HepG2 (cell line): ENCODE results near the gene C1orf198. TPM values are rescaled to one million over a fixed set of nuclear protein-coding genes. Genes with fewer than 3 reads are reported as not detected.

Source experiments
- ATAC-seq: fragments of 200-7000 bp; cut with Tn5 transposase; 3 replicates; pipeline ENCODE4 v1.9.1; 2020; ENCODE audit warnings: mild to moderate bottlenecking, moderate library complexity
- BruUV-seq: library from RNA; stranded (reverse); fragments of 400-500 nt; replicated peaks from 2 replicates; lab custom pipeline; 2021; lab: Mats Ljungman, UMichigan
- CTCF ChIA-PET: fragments of 300-600 bp; formaldehyde crosslinking; extraction: SDS; loops from one replicate; lab custom pipeline; 2021; ENCODE audit warnings: low total read pairs, inconsistent platforms, low intra/inter-chr PET ratio; lab: Yijun Ruan, JAX
- POLR2A ChIA-PET: fragments of 350-600 bp; sonication (Branson Sonifier 250); formaldehyde crosslinking; loops from one replicate; lab custom pipeline; 2020; ENCODE audit warnings: antibody characterized with exemption, inconsistent platforms; lab: Yijun Ruan, JAX
- DNase-seq: peaks from one replicate; pipeline ENCODE4 v3.0.0-alpha.2; 2015; ENCODE audit warnings: low spot score
- FAIRE-seq: peaks from 3 replicates; lab custom pipeline; 2011; peaks lifted over from hg19 to GRCh38; lab: Jason Lieb, UNC
- H2AFZ ChIP-seq: one replicate; pipeline ENCODE4 v1.6.1; 2011; ENCODE audit warnings: low read length, inconsistent platforms
- H3K27ac ChIP-seq: fragments of 300-600 bp; 3 replicates; pipeline ENCODE4 v1.8.0; 2011; ENCODE audit warnings: mixed run types, mild to moderate bottlenecking, mixed read lengths, low read length, inconsistent platforms; ENCODE audit not compliant: insufficient read depth; ENCODE audit errors: extremely low read length
- H3K27me3 ChIP-seq, 2 experiments: fragments of 200-600 bp in 1 of 2; 2 replicates in 1 of 2; 3 replicates in 1 of 2; pipeline versions ENCODE4 v1.6.0 to v1.8.0; 2011; ENCODE audit warnings: low read length in 2 of 2, mild to moderate bottlenecking in 2 of 2, moderate library complexity in 2 of 2, inconsistent platforms in 1 of 2; ENCODE audit not compliant: insufficient read depth in 2 of 2, control insufficient read depth in 1 of 2
- H3K36me3 ChIP-seq, 2 experiments: fragments of 200-600 bp in 1 of 2; replicated peaks in 1 of 2; 2 replicates in 1 of 2; 3 replicates in 1 of 2; pipeline versions ENCODE4 v1.5.1 to v1.8.0; 2011; ENCODE audit warnings: low read length in 2 of 2, inconsistent platforms in 1 of 2; ENCODE audit not compliant: insufficient read depth in 2 of 2, control insufficient read depth in 1 of 2
- H3K4me1 ChIP-seq: 2 replicates; pipeline ENCODE4 v1.5.1; 2012; ENCODE audit warnings: low read length, inconsistent platforms; ENCODE audit not compliant: insufficient read depth
- H3K4me2 ChIP-seq: 2 replicates; pipeline ENCODE4 v1.6.0; 2011; ENCODE audit warnings: low read depth, low read length, inconsistent platforms
- H3K4me3 ChIP-seq, 3 experiments: fragments of 200-600 bp in 1 of 3; sonication (generic), shearing (Covaris generic) in 1 of 3; replicated peaks in 1 of 3; 2 replicates each; pipeline ENCODE4 v1.5.1; 2011 to 2016; ENCODE audit warnings: low read length in 3 of 3, inconsistent platforms in 2 of 3, low read depth in 2 of 3, mild to moderate bottlenecking in 2 of 3, control low read depth in 1 of 3, mixed read lengths in 1 of 3; ENCODE audit not compliant: insufficient read depth in 1 of 3
- H3K79me2 ChIP-seq: one replicate; pipeline ENCODE4 v1.6.1; 2011; ENCODE audit warnings: low read length, inconsistent platforms; ENCODE audit not compliant: insufficient read depth
- H3K9ac ChIP-seq: 2 replicates; pipeline ENCODE4 v1.6.0; 2011; ENCODE audit warnings: mild to moderate bottlenecking, low read depth, low read length, inconsistent platforms; ENCODE audit not compliant: insufficient read depth
- H3K9me3 ChIP-seq: 2 replicates; pipeline ENCODE4 v1.5.1; 2012; ENCODE audit warnings: mild to moderate bottlenecking, low read length
- H4K20me1 ChIP-seq: 2 replicates; pipeline ENCODE4 v1.6.0; 2011; ENCODE audit warnings: inconsistent platforms, mild to moderate bottlenecking, low read length, moderate library complexity; ENCODE audit not compliant: insufficient read depth
- ARID4A ChIP-seq: sonication (generic); formaldehyde crosslinking; IDR thresholded peaks from 2 replicates; pipeline ENCODE4 v1.5.0; 2020; ENCODE audit warnings: mild to moderate bottlenecking, missing genetic modification reagents, borderline replicate concordance
- SMC3 ChIP-seq: IDR thresholded peaks from 2 replicates; pipeline ENCODE4 v1.6.1; 2011; ENCODE audit warnings: low read length, improper control_type of control experiment
- U2AF1 ChIP-seq: fragments of 200-400 bp; formaldehyde crosslinking; optimal IDR thresholded peaks from 2 replicates; pipeline ENCODE3; 2017; ENCODE audit warnings: mild to moderate bottlenecking, low read depth, low read length
- ZNF274 ChIP-seq: sonication (generic); formaldehyde crosslinking; IDR thresholded peaks from 2 replicates; pipeline ENCODE4 v1.5.1; 2020; ENCODE audit warnings: mild to moderate bottlenecking, missing genetic modification reagents
- ZNF572 ChIP-seq: sonication (generic); formaldehyde crosslinking; IDR thresholded peaks from 2 replicates; pipeline ENCODE4 v1.5.1; 2020; ENCODE audit warnings: mild to moderate bottlenecking, missing genetic modification reagents
- ZNF614 ChIP-seq: IDR thresholded peaks from 2 replicates; pipeline ENCODE4 v1.6.1; 2018; ENCODE audit warnings: missing biosample characterization, missing genetic modification reagents, inconsistent platforms, borderline replicate concordance
- WGBS: methylation state at CpG from one replicate; pipeline ENCODE4 v1.1.6; 2017; ENCODE audit warnings: low lambda C conversion rate; 5-methylcytosine and 5-hydroxymethylcytosine counted together
- in situ Hi-C: cut with HindIII; loops from 2 replicates; pipeline ENCODE4 v1.10.0; 2017; ENCODE audit warnings: low pct_unique_long_range_greater_than_20kb; ENCODE audit not compliant: extremely low pct_ligation_motif_present
- intact Hi-C: fragments of 100-400 bp; cut with micrococcal nuclease; formaldehyde crosslinking; loops from one replicate; pipeline ENCODE4 v1.10.0; 2022; ENCODE audit not compliant: unreplicated experiment
- polyA plus RNA-seq, 8 experiments: library from polyadenylated mRNA; depleted of rRNA in 3 of 8; stranded (reverse) in 7 of 8; unstranded in 1 of 8; fragments of >200 nt; fragmentation: Illumina TruSeq in 4 of 8; extraction: Trizol in 4 of 8; gene quantifications; 2 replicates each; pipeline versions ENCODE4 v1.2.1 to v1.2.3, GENCODE V29; 2011 to 2016; ENCODE audit warnings: low read depth in 4 of 8, missing spikeins in 1 of 8, mixed read lengths in 1 of 8; ENCODE audit not compliant: insufficient read depth in 1 of 8
- total RNA-seq, 5 experiments: library from RNA; depleted of rRNA; stranded (reverse); fragments of >200 nt; fragmentation: Illumina TruSeq; extraction: Trizol; gene quantifications; 2 replicates each; pipeline ENCODE4 v1.2.3, GENCODE V29; 2016; ENCODE audit warnings: low read depth in 1 of 5

C1orf198 gene
- total and polyA plus RNA-seq, 2 of the 13 experiments (the other 11 are each of a cell fraction or from before 2014, with no cell fraction given) = 12.7 to 13.4 TPM

- Histone ChIP-seq H3K4me1 (no peaks in the 10 kb centered on the region), H3K9me3 (no peaks in the 10 kb centered on the region), H3K27me3 (peaks cover 0 to 18% of the 10 kb centered on the region in 2 experiments; a peak in 2 of 5 replicates), H2AFZ (no peak overlapping the region), H3K79me2 (no peaks in the 10 kb centered on the region), H4K20me1 (no peaks in the 10 kb centered on the region), H3K27ac (no peak overlapping the region), H3K4me3 (no peak overlapping the region), H3K4me2 (no peak overlapping the region), H3K9ac (no peak overlapping the region), H3K36me3 (no peaks in the 10 kb centered on the region)
- ChIA-PET POLR2A (no interaction called here), CTCF (no interaction called here)
- 73% methylated on average over 4 of the region's 4 CpGs for WGBS
- no peak for TF ChIP-seq ARID4A (CRISPR knock-in tag)
- no peak for TF ChIP-seq U2AF1
- TF ChIP-seq ZNF614 (CRISPR knock-in tag) = no peak
- TF ChIP-seq ZNF572 (CRISPR knock-in tag) = no peak
- TF ChIP-seq SMC3 = no peak
- no peak for TF ChIP-seq ZNF274
- ATAC-seq = no peak
- in situ Hi-C loops (no loop called here), intact Hi-C loops (no loop called here)
- no peak for DNase-seq
- no TSS peak for BruUV-seq
- FAIRE-seq = no peak
These were observed 43.8 kb downstream of the C1orf198 start for GRCh38 chr1:230824551-230824918.
